Hepatocyte (in vitro differentiated cells): ENCODE measurements around the gene NFKB1. TPM values are rescaled to one million over a fixed set of nuclear protein-coding genes. Genes with fewer than 3 reads are reported as not detected.

ENCODE experiments used
- DNase-seq: peaks from one replicate; pipeline ENCODE4 v3.0.0-alpha.2; 2016; ENCODE audit warnings: low spot score
- H2AFZ ChIP-seq: fragments of 200-600 bp; sonication (generic); 2 replicates; pipeline ENCODE4 v1.6.0; 2016; ENCODE audit warnings: antibody characterized with exemption, mild to moderate bottlenecking
- H3K27ac ChIP-seq: fragments of 200-600 bp; sonication (generic); 2 replicates; pipeline ENCODE4 v1.5.1; 2016; ENCODE audit warnings: mild to moderate bottlenecking
- H3K27me3 ChIP-seq: fragments of 200-600 bp; sonication (generic); 2 replicates; pipeline ENCODE4 v1.6.1; 2016
- H3K36me3 ChIP-seq: fragments of 200-600 bp; sonication (generic); replicated peaks from 2 replicates; pipeline ENCODE4 v1.5.1; 2016; ENCODE audit warnings: low read depth; ENCODE audit not compliant: insufficient read depth
- H3K4me1 ChIP-seq: fragments of 200-600 bp; sonication (generic); 2 replicates; pipeline ENCODE4 v1.5.1; 2016; ENCODE audit warnings: mild to moderate bottlenecking, moderate library complexity; ENCODE audit not compliant: insufficient read depth
- H3K4me2 ChIP-seq: fragments of 200-600 bp; sonication (generic); 2 replicates; pipeline ENCODE4 v1.6.0; 2016
- H3K4me3 ChIP-seq: fragments of 200-600 bp; sonication (generic); 2 replicates; pipeline ENCODE4 v1.5.1; 2016; ENCODE audit warnings: mild to moderate bottlenecking
- H3K79me2 ChIP-seq: fragments of 200-600 bp; sonication (generic); 2 replicates; pipeline ENCODE4 v1.6.0; 2017; ENCODE audit warnings: mild to moderate bottlenecking
- H3K9me2 ChIP-seq: fragments of 200-600 bp; sonication (generic); replicated peaks from 2 replicates; pipeline ENCODE4 v1.6.0; 2017; ENCODE audit warnings: mild to moderate bottlenecking; ENCODE audit not compliant: insufficient read depth
- H3K9me3 ChIP-seq: fragments of 200-600 bp; sonication (generic); 2 replicates; pipeline ENCODE4 v1.5.1; 2016; ENCODE audit warnings: low read depth, mild to moderate bottlenecking
- H4K20me1 ChIP-seq: fragments of 200-600 bp; sonication (generic); 2 replicates; pipeline ENCODE4 v1.6.0; 2016; ENCODE audit warnings: mild to moderate bottlenecking; ENCODE audit not compliant: insufficient read depth, poor library complexity, severe bottlenecking
- CTCF ChIP-seq: fragments of 200-600 bp; sonication (generic); IDR thresholded peaks from 2 replicates; pipeline ENCODE4 v1.5.1; 2016; ENCODE audit warnings: antibody characterized with exemption, mild to moderate bottlenecking; ENCODE audit not compliant: poor library complexity
- EZH2 ChIP-seq: fragments of 200-600 bp; sonication (generic); IDR thresholded peaks from 2 replicates; pipeline ENCODE4 v1.6.1; 2016; ENCODE audit warnings: antibody characterized with exemption, mild to moderate bottlenecking, borderline replicate concordance
- EZH2phosphoT487 ChIP-seq: fragments of 200-600 bp; sonication (generic); IDR thresholded peaks from one replicate; pipeline ENCODE4 v1.6.1; 2018; ENCODE audit warnings: antibody characterized with exemption, mild to moderate bottlenecking, low read depth, moderate library complexity; ENCODE audit not compliant: unreplicated experiment, severe bottlenecking
- WGBS: methylation state at CpG from one replicate; pipeline ENCODE4 v1.1.6; 2016; ENCODE audit warnings: low lambda C conversion rate; ENCODE audit errors: missing lambda C conversion rate; 5-methylcytosine and 5-hydroxymethylcytosine counted together
- polyA plus RNA-seq: library from polyadenylated mRNA; unstranded; fragments of >200 nt; fragmentation: Nextera tagmentation; extraction: Ambion mirVana; gene quantifications from 2 replicates; pipeline ENCODE4 v1.2.1, GENCODE V29; 2016
- total RNA-seq: library from RNA; depleted of rRNA; stranded (reverse); fragments of >200 nt; gene quantifications from 2 replicates; pipeline ENCODE4 v1.2.3, GENCODE V29; 2014

NFKB1 gene
- total and polyA plus RNA-seq, 2 experiments from 2014 or later = 21.1 to 22.8 TPM

- Histone ChIP-seq H3K9me2 (no peaks in the 10 kb centered on the region), H3K4me3 (no peak overlapping the region), H3K4me1 (no peaks in the 10 kb centered on the region), H4K20me1 (no peaks in the 10 kb centered on the region), H3K4me2 (no peak overlapping the region), H3K9me3 (no peaks in the 10 kb centered on the region), H3K27ac (no peak overlapping the region), H3K27me3 (no peaks in the 10 kb centered on the region), H2AFZ (no peak overlapping the region), H3K79me2 (no peaks in the 10 kb centered on the region), H3K36me3 (no peaks in the 10 kb centered on the region)
- no peak for DNase-seq
- TF ChIP-seq EZH2 (no peak), EZH2phosphoT487 (no peak), CTCF (no peak)
Measured at GRCh38 chr4:102546635-102547034, 45.5 kb downstream of the NFKB1 start.

DNA sequence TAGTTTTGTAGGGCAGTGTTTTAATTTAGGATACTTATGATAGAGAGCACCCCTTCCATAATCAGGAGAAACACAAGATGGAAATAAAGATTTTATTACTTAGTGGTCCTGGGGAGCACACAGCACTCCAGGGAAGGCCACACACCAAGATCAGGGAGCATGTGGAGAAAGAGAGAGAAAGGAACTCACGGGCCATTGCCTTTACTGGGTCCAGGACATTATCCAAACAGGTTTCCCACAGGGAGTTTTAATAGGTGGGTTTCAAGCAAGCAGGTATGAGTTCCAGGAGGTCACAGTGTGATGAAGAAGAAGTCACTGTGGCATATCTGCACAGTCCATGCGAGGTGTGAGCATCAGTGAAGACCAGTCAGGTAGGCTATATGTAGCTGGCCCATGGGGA lies 46.8 kb downstream of the NFKB1 start:
- WGBS = 94% methylated on average over 2 of the region's 2 CpGs

GRCh38 chr4:102551958-102552565 lies 50.9 kb downstream of the NFKB1 start:
- H2AFZ ChIP-seq = no peak overlapping the region
- H3K4me3 ChIP-seq = no peak overlapping the region
- no peak overlapping the region for H3K4me2 ChIP-seq
- no peaks in the 10 kb centered on the region for H4K20me1 ChIP-seq
- no peak overlapping the region for H3K27ac ChIP-seq
- H3K9me3 ChIP-seq = no peaks in the 10 kb centered on the region
- no peak for TF ChIP-seq EZH2phosphoT487
- TF ChIP-seq CTCF = no peak
- TF ChIP-seq EZH2 = no peak
- no peaks in the 10 kb centered on the region for H3K36me3 ChIP-seq
- WGBS = 81% methylated on average over 4 of the region's 4 CpGs
- DNase-seq = no peak
- H3K9me2 ChIP-seq = no peaks in the 10 kb centered on the region
- no peaks in the 10 kb centered on the region for H3K79me2 ChIP-seq
- H3K27me3 ChIP-seq = no peaks in the 10 kb centered on the region
- H3K4me1 ChIP-seq = peaks cover 12% of the 10 kb centered on the region

More for the DNA sequence above, 46.8 kb downstream of the NFKB1 start:
- Histone ChIP-seq H3K4me2 (no peak overlapping the region), H3K27me3 (no peaks in the 10 kb centered on the region), H3K27ac (no peak overlapping the region), H2AFZ (no peak overlapping the region), H3K4me1 (peaks cover 3% of the 10 kb centered on the region), H3K36me3 (no peaks in the 10 kb centered on the region), H3K9me2 (no peaks in the 10 kb centered on the region), H3K4me3 (no peak overlapping the region), H3K9me3 (no peaks in the 10 kb centered on the region), H4K20me1 (no peaks in the 10 kb centered on the region), H3K79me2 (no peaks in the 10 kb centered on the region)
- TF ChIP-seq CTCF (no peak), EZH2phosphoT487 (no peak), EZH2 (no peak)
- DNase-seq = no peak
